ENCODE measurements around the gene NR2F1-AS1. TPM values are rescaled to one million over a fixed set of nuclear protein-coding genes. Genes with fewer than 3 reads are reported as not detected.

NR2F1-AS1 gene
- total and polyA plus RNA-seq, 4 donors, result 2.0 to 4.0 (median 2.1) TPM

GRCh38 chr5:93427316-93427715 is 153.7 kb downstream of the NR2F1-AS1 start:
- H3K36me3 ChIP-seq (ENCODE audit: control insufficient read depth in 4 of 4, insufficient read depth in 3 of 4, low read depth in 1 of 4, low read length in 3 of 4), result no peaks in the 10 kb centered on the region
- H3K9me3 ChIP-seq (ENCODE audit: control insufficient read depth in 4 of 4, low read length in 3 of 4), result no peaks in the 10 kb centered on the region
- H3K4me3 ChIP-seq (ENCODE audit: low read depth in 1 of 3, low read length in 3 of 3), result no peak overlapping the region
- no peak overlapping the region for H3K9ac ChIP-seq (ENCODE audit: low read depth in 1 of 2, low read length in 2 of 2)
- no peaks in the 10 kb centered on the region for H3K4me1 ChIP-seq (ENCODE audit: control insufficient read depth in 4 of 4, insufficient read depth in 4 of 4, low read length in 3 of 4)
- TF ChIP-seq ZBTB33 (IDR thresholded peaks at IDR 0.05) (no peak), FOXA2 (IDR thresholded peaks at IDR 0.05) (no peak), TAF1 (conservative IDR thresholded peaks at IDR 0.05) (no peak), NR2F2 (IDR thresholded peaks at IDR 0.05) (no peak), ATF3 (IDR thresholded peaks at IDR 0.05) (no peak), JUND (IDR thresholded peaks at IDR 0.05) (no peak), EGR1 (IDR thresholded peaks at IDR 0.05; ENCODE audit: low read depth in 2 of 2) (no peak), CTCF (IDR thresholded peaks at IDR 0.05; ENCODE audit: low read depth, low read length, missing input control) (no peak), HNF4A (conservative IDR thresholded peaks at IDR 0.05) (no peak), REST (IDR thresholded peaks at IDR 0.05) (no peak), RXRA (IDR thresholded peaks at IDR 0.05) (no peak), YY1 (IDR thresholded peaks at IDR 0.05) (no peak), SP1 (IDR thresholded peaks at IDR 0.05) (no peak), RAD21 (IDR thresholded peaks at IDR 0.05) (no peak), HNF4G (IDR thresholded peaks at IDR 0.05) (no peak), GABPA (IDR thresholded peaks at IDR 0.05 in 1 of 2, conservative IDR thresholded peaks at IDR 0.05 in 1 of 2) (no peak), MAX (IDR thresholded peaks at IDR 0.05) (no peak), FOXA1 (IDR thresholded peaks at IDR 0.05) (no peak)
- H3K27me3 ChIP-seq (ENCODE audit: control insufficient read depth in 4 of 4, insufficient read depth in 4 of 4, low read length in 3 of 4), result no peaks in the 10 kb centered on the region
- no peak for DNase-seq (ENCODE audit: low spot score)
- no peak overlapping the region for H3K27ac ChIP-seq (ENCODE audit: low read depth in 1 of 2, low read length in 2 of 2)
- WGBS, result 23% methylated on average over 1 of the region's 1 CpG
